Measurements from ENCODE around the gene DNAAF8. TPM values are rescaled to one million over a fixed set of nuclear protein-coding genes. Genes with fewer than 3 reads are reported as not detected.
"Not testable (repeated sequence)": the region's sequence is repeated elsewhere in the genome, so short reads cannot be mapped to it uniquely, and the experiment has no call there.

The DNAAF8 gene
- total and polyA plus RNA-seq, 12 donors, result 0.30 to 3.3 (median 1.5) TPM

DNA sequence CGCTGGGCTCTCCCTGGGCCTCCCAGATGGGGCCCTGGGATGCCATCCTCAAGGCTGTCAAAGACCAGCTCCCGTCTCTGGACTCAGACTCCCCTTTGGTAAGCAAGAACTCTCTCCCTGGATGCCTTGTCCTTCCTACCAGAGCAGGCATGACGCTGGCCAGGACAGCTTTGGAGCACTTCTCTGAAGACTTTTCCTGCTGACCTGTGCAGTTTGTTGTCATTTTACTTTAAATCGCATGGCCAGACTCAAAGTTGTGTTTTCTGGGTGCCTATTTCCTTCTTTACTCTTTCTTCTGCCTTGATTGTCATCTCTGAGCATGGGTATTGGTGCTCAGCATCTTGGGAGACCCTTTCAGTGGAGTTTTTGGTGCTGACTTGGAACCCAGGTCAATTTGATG is 2.2 kb downstream of the DNAAF8 start:
- Histone ChIP-seq H3K9me3 (replicated peaks in 1 of 3) (no peaks in the 10 kb centered on the region), H3K27me3 (no peaks in the 10 kb centered on the region), H3K27ac (no peak overlapping the region), H3K4me3 (no peak overlapping the region), H3K4me1 (replicated peaks in 1 of 2) (peaks cover 4 to 10% of the 10 kb centered on the region in 2 donors), H3K36me3 (replicated peaks in 1 of 2) (no peaks in the 10 kb centered on the region)
- intact Hi-C loops (cut with DNase I), result loop anchor here in 1 of 2 donors (10.0 kb wide), 1 partner anchor 218 kb away; the partner anchor contains the start of gene SEC14L5
- no peak for DNase-seq
- 68 to 85% (median 81%) methylated on average over 3 to 4 of the region's 4 CpGs for WGBS, 4 donors
- TF ChIP-seq, protein P1, sequence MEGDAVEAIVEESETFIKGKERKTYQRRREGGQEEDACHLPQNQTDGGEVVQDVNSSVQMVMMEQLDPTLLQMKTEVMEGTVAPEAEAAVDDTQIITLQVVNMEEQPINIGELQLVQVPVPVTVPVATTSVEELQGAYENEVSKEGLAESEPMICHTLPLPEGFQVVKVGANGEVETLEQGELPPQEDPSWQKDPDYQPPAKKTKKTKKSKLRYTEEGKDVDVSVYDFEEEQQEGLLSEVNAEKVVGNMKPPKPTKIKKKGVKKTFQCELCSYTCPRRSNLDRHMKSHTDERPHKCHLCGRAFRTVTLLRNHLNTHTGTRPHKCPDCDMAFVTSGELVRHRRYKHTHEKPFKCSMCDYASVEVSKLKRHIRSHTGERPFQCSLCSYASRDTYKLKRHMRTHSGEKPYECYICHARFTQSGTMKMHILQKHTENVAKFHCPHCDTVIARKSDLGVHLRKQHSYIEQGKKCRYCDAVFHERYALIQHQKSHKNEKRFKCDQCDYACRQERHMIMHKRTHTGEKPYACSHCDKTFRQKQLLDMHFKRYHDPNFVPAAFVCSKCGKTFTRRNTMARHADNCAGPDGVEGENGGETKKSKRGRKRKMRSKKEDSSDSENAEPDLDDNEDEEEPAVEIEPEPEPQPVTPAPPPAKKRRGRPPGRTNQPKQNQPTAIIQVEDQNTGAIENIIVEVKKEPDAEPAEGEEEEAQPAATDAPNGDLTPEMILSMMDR (IDR thresholded peaks at IDR 0.05), result no peak
- no peak for TF ChIP-seq POLR2A (IDR thresholded peaks at IDR 0.05)

DNA sequence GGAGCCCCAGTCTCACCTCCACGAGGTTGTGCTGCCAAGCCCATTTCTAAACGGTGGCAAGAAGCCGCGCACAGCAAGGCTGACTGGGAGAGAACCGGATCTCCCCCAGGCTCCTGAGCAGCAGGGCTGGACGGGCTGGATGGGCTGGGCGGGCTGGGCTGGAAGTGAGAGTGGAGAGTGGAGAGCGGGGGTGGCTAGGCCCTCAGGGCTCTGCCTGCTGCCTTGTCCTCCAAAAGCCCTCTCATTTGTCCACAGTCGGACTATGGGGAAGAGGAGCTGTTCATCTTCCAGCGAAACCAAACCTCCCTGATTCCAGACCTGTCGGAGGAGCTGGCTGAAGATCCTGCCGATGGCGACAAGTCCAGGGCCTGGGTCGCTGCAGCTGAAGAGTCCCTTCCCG is 3.2 kb downstream of the DNAAF8 start:
- no peaks in the 10 kb centered on the region for H3K27me3 ChIP-seq
- no peaks in the 10 kb centered on the region for H3K9me3 ChIP-seq (replicated peaks in 1 of 3)
- no peak overlapping the region for H3K27ac ChIP-seq
- no peaks in the 10 kb centered on the region for H3K36me3 ChIP-seq (replicated peaks in 1 of 2)
- TF ChIP-seq, protein P1 (IDR thresholded peaks at IDR 0.05), result no peak
- TF ChIP-seq POLR2A (IDR thresholded peaks at IDR 0.05), result no peak
- no peak overlapping the region for H3K4me3 ChIP-seq
- intact Hi-C loops (cut with DNase I), result loop anchor here in 1 of 2 donors (10.0 kb wide), 1 partner anchor 217 kb away; the partner anchor contains the start of gene SEC14L5
- DNase-seq, result no peak
- H3K4me1 ChIP-seq (replicated peaks in 1 of 2), result peaks cover 4 to 10% of the 10 kb centered on the region in 2 donors
- WGBS, 4 donors, result 78 to 83% (median 80%) methylated on average over 9 to 15 of the region's 15 CpGs

DNA sequence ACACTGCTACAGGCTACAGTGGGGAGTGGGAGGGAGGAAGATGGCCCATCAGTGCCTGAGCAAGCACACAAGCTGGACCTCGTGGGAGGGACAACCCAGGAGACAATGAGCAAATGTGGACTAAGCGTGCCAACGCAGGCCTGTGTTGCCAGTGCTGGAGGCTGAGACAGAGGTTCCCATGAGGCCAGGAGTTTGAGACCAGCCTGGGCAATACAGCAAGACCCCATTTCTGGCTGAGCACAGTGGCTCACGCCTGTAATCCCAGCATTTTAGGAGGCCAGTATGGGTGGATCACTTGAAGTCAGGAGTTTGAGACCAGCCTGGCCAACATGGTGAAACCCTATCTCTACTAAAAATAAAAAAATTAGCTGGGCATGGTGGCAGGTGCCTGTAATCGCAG is 4.0 kb downstream of the DNAAF8 start:
- not testable (repeated sequence) for H3K4me1 ChIP-seq (replicated peaks in 1 of 2); H3K27ac ChIP-seq; H3K36me3 ChIP-seq (replicated peaks in 1 of 2); H3K4me3 ChIP-seq; H3K27me3 ChIP-seq; H3K9me3 ChIP-seq (replicated peaks in 1 of 3); DNase-seq
- intact Hi-C loops (cut with DNase I), result loop anchor here in 1 of 2 donors (10.0 kb wide), 1 partner anchor 216 kb away; the partner anchor contains the start of gene SEC14L5
- 68 to 82% (median 78%) methylated on average over 3 to 5 of the region's 5 CpGs for WGBS, 4 donors

DNA sequence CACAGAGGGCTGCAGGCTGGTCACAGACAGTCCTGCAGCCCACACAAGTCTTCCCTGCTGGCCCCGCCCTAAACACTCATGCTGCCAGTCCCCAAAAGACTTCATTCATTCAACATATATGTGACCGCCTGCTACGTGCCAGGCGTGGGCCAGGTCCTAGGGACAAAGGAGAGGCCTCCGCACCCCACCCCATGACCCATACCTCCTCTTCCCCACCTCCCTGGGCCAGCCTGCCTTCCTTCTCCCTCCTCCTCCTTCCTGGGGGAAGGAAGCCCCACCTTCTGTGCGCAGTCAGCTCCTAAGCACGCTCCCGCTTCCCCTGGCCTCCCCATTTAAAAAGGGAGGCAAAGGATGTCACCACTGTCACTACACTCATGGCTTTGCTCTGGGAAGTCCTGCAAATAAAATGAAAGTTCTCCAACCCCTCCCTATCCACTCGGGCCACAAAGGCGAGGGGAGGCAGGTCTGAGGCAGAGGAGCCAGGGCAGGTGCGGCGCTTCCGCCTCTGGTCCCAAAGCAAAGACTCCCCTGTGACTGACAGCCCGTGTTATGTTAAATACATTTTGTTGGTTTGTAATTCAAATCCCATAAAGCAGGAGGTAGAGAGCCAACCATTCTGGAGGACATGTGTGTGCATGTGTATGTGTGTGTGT is 9.0 kb downstream of the DNAAF8 start:
- no peak overlapping the region for H3K4me3 ChIP-seq
- no peak overlapping the region for H3K27ac ChIP-seq
- whole genome bisulfite sequencing, 4 donors, result 31 to 53% (median 38%) methylated on average over 12 to 14 of the region's 14 CpGs
- intact Hi-C loops (cut with DNase I), result no loop called here
- DNase-seq, result no peak
- TF ChIP-seq, protein P1 (IDR thresholded peaks at IDR 0.05), result no peak
- no peak for TF ChIP-seq POLR2A (IDR thresholded peaks at IDR 0.05)
- peaks cover 0 to 7% of the 10 kb centered on the region in 2 donors for H3K4me1 ChIP-seq (replicated peaks in 1 of 2)
- H3K27me3 ChIP-seq, result no peaks in the 10 kb centered on the region
- no peaks in the 10 kb centered on the region for H3K36me3 ChIP-seq (replicated peaks in 1 of 2)
- no peaks in the 10 kb centered on the region for H3K9me3 ChIP-seq (replicated peaks in 1 of 3)

All from adrenal gland (tissue), 12 donors.